Glomerular endothelial cell (primary cell): ENCODE data around the gene C2orf72. TPM values are rescaled to one million over a fixed set of nuclear protein-coding genes. Genes with fewer than 3 reads are reported as not detected.
"Not testable (repeated sequence)": the region's sequence is repeated elsewhere in the genome, so short reads cannot be mapped to it uniquely, and the experiment has no call there.

Experiments used
- DNase-seq: peaks from one replicate; pipeline ENCODE4 v3.0.0-alpha.2; 2011; ENCODE audit warnings: low read depth, low spot score; ENCODE audit errors: extremely low read depth
- total RNA-seq: library from RNA; depleted of rRNA; stranded (reverse); fragments of >200 nt; gene quantifications from 2 replicates; pipeline ENCODE4 v1.2.3, GENCODE V29; 2015

C2orf72 gene
- total RNA-seq, 1 donor from 2014 or later = 0.29 TPM

- no peak for DNase-seq
Measured at GRCh38 chr2:231012463-231012862, 24.9 kb upstream of the C2orf72 start.

GRCh38 chr2:231013820-231014219 lies 23.5 kb upstream of the C2orf72 start:
- DNase-seq = no peak

GRCh38 chr2:231015478-231015877 lies 21.8 kb upstream of the C2orf72 start:
- DNase-seq = no peak

- no peak for DNase-seq
Measured at GRCh38 chr2:231015926-231016325, 21.4 kb upstream of the C2orf72 start.

- no peak for DNase-seq
Measured at GRCh38 chr2:231016566-231017230, 20.6 kb upstream of the C2orf72 start.

GRCh38 chr2:231017231-231017598 lies 20.1 kb upstream of the C2orf72 start:
- no peak for DNase-seq

GRCh38 chr2:231018184-231018583 lies 19.1 kb upstream of the C2orf72 start:
- DNase-seq = no peak

- DNase-seq = not testable (repeated sequence)
Measured at GRCh38 chr2:231025059-231025458, 12.3 kb upstream of the C2orf72 start.

- DNase-seq = no peak
Measured at GRCh38 chr2:231028889-231029288, 8.4 kb upstream of the C2orf72 start.

- DNase-seq = no peak
Measured at GRCh38 chr2:231029563-231029962, 7.8 kb upstream of the C2orf72 start.

GRCh38 chr2:231030725-231031124 lies 6.6 kb upstream of the C2orf72 start:
- DNase-seq = no peak

- DNase-seq = no peak
Measured at GRCh38 chr2:231032575-231033140, 4.7 kb upstream of the C2orf72 start.

- no peak for DNase-seq
Measured at GRCh38 chr2:231033147-231034132, 3.9 kb upstream of the C2orf72 start.

GRCh38 chr2:231034291-231034882 lies 2.9 kb upstream of the C2orf72 start:
- no peak for DNase-seq

GRCh38 chr2:231036131-231036530 lies 1.2 kb upstream of the C2orf72 start:
- no peak for DNase-seq

- no peak for DNase-seq
Measured at GRCh38 chr2:231036578-231037106, 681 bp upstream of the C2orf72 start.

GRCh38 chr2:231037731-231038482 lies 584 bp downstream of the C2orf72 start:
- DNase-seq = no peak

GRCh38 chr2:231038483-231039293 lies 1.4 kb downstream of the C2orf72 start:
- DNase-seq = no peak

GRCh38 chr2:231039294-231039664 lies 2.0 kb downstream of the C2orf72 start:
- no peak for DNase-seq
